NCI-H524 treated with DMSO at 0.1 percent for 48 hours (cell line): Measurements from ENCODE around the gene YPEL4.

Experiments used
- DNase-seq: peaks from one replicate; lab custom pipeline; 2025; lab: John Stamatoyannopoulos, UW

Gene YPEL4

GRCh38 chr11:57650739-57651090 lies 1.0 kb upstream of the YPEL4 start:
- no peak for DNase-seq

GRCh38 chr11:57648801-57649735 lies 644 bp downstream of the YPEL4 start:
- DNase-seq, result no peak

- no peak for DNase-seq
These were observed 1.5 kb downstream of the YPEL4 start for GRCh38 chr11:57647960-57648800.

- DNase-seq, result no peak
These were observed 2.3 kb downstream of the YPEL4 start for GRCh38 chr11:57647372-57647771.

GRCh38 chr11:57646799-57647303 lies 2.9 kb downstream of the YPEL4 start:
- no peak for DNase-seq

- no peak for DNase-seq
These were observed 3.4 kb downstream of the YPEL4 start for GRCh38 chr11:57646194-57646798.

- DNase-seq, result no peak
These were observed 4.0 kb downstream of the YPEL4 start for GRCh38 chr11:57645689-57646085.

- DNase-seq, result no peak
These were observed 4.7 kb downstream of the YPEL4 start for GRCh38 chr11:57644748-57645688.

- DNase-seq, result no peak
These were observed 5.9 kb downstream of the YPEL4 start for GRCh38 chr11:57643802-57644201.

- DNase-seq, result peak; percentile 23
These were observed 8.5 kb downstream of the YPEL4 start for GRCh38 chr11:57641011-57641807.

GRCh38 chr11:57640068-57640800 lies 9.5 kb downstream of the YPEL4 start:
- DNase-seq, result no peak

- DNase-seq, result no peak
These were observed 10.2 kb downstream of the YPEL4 start for GRCh38 chr11:57639321-57640067.

GRCh38 chr11:57638811-57639320 lies 10.8 kb downstream of the YPEL4 start:
- DNase-seq, result no peak

- DNase-seq, result peak; percentile 79
These were observed 11.5 kb downstream of the YPEL4 start for GRCh38 chr11:57638005-57638781.

- no peak for DNase-seq
These were observed 12.1 kb downstream of the YPEL4 start for GRCh38 chr11:57637626-57638004.

- no peak for DNase-seq
These were observed 14.5 kb downstream of the YPEL4 start for GRCh38 chr11:57635246-57635645.

GRCh38 chr11:57634311-57634710 lies 15.4 kb downstream of the YPEL4 start:
- DNase-seq, result no peak
